NCI-H2196 (cell line): ENCODE measurements around the gene RASGRF1.
"Not testable (repeated sequence)": the region's sequence is repeated elsewhere in the genome, so short reads cannot be mapped to it uniquely, and the experiment has no call there.

Source experiments
- DNase-seq: peaks from one replicate; lab custom pipeline; 2025; ENCODE audit not compliant: unreplicated experiment; lab: John Stamatoyannopoulos, UW

The RASGRF1 gene, protein sequence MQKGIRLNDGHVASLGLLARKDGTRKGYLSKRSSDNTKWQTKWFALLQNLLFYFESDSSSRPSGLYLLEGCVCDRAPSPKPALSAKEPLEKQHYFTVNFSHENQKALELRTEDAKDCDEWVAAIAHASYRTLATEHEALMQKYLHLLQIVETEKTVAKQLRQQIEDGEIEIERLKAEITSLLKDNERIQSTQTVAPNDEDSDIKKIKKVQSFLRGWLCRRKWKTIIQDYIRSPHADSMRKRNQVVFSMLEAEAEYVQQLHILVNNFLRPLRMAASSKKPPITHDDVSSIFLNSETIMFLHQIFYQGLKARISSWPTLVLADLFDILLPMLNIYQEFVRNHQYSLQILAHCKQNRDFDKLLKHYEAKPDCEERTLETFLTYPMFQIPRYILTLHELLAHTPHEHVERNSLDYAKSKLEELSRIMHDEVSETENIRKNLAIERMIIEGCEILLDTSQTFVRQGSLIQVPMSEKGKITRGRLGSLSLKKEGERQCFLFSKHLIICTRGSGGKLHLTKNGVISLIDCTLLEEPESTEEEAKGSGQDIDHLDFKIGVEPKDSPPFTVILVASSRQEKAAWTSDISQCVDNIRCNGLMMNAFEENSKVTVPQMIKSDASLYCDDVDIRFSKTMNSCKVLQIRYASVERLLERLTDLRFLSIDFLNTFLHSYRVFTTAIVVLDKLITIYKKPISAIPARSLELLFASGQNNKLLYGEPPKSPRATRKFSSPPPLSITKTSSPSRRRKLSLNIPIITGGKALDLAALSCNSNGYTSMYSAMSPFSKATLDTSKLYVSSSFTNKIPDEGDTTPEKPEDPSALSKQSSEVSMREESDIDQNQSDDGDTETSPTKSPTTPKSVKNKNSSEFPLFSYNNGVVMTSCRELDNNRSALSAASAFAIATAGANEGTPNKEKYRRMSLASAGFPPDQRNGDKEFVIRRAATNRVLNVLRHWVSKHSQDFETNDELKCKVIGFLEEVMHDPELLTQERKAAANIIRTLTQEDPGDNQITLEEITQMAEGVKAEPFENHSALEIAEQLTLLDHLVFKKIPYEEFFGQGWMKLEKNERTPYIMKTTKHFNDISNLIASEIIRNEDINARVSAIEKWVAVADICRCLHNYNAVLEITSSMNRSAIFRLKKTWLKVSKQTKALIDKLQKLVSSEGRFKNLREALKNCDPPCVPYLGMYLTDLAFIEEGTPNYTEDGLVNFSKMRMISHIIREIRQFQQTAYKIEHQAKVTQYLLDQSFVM (N-terminal part only)

DNA sequence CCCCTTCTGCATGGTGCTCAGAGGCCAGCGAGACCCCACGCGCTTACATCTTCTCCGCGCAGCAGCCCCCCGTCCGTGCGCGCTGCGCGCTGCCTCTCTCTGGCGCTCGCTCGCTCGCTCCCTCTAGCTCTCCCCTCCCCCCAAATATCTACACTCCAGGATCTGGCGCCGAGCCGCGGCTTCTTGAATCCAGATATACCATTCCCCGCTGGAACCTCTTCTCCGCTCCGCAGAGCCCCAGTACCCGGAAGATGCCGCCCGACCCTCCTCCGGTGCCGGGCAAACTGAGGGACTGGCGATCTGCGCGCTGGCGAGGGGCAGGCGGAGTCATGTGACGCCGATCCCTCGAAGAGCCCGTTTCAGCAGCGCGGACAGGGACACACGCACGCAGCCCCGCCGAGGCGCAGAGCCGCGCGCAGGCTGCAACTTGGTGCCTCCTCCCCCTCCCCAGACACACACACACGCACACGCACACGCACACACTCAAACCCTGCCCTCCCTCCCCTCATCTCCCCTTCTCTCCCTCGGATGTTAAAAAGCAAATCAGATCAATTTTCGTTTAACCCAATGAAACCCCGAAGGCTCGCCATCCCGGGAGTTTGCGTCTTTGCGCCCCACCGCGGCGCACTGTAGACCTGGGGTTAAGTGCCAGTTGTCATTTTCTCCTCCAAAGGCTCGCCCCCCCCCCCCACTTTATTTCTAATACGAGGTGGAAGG lies at the start of gene RASGRF1:
RASGRF1 (minus strand) TSS at position 294 of the 717 bp plus-strand sequence; CDS start at position 12, 282 bp downstream.
- DNase-seq, result no peak

- DNase-seq, result no peak
Measured at GRCh38 chr15:79136434-79137046, 46.0 kb upstream of the RASGRF1 start.

DNA sequence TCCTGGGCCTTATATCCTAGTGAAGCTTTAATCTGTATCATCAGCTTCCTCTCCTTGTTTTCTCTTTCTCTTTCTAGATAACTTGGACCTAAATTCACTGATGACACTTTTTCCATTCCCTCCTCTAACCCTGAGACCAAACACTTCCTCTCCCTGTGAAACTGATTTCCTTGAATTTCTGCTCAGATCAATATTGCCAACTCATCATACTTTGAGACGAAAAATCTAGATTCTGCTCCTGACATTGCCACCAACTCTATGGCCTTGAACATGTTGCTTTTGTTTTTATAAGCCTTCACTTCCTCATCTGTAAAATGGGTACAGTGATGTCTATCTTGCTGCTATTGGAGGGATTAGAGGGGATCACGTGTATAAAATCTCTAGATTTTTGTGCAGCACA lies 42.7 kb upstream of the RASGRF1 start:
- DNase-seq, result no peak

GRCh38 chr15:79132770-79133169 lies 42.2 kb upstream of the RASGRF1 start:
- no peak for DNase-seq

GRCh38 chr15:79132361-79132760 lies 41.8 kb upstream of the RASGRF1 start:
- no peak for DNase-seq

GRCh38 chr15:79130535-79131130 lies 40.1 kb upstream of the RASGRF1 start:
- DNase-seq, result no peak

DNA sequence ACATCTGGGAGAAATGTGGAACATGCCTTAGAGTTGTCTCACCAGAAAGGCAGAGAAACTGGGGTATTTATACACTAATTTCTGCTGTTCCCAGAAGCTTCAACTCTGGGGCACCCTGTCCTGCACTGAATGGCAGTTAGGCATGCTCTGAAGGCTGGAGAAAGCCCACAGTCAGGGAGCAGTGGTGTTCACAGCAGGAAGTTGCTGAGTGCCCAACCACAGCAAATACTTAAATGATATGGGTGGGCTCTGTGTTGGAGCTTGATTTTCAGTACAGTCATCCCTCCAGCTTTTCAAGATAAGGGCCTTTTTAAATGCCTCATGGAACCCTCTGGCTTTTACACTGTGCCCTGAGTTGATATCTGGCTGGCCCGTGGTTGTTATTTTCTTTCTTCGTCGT lies 38.7 kb upstream of the RASGRF1 start:
- no peak for DNase-seq

DNA sequence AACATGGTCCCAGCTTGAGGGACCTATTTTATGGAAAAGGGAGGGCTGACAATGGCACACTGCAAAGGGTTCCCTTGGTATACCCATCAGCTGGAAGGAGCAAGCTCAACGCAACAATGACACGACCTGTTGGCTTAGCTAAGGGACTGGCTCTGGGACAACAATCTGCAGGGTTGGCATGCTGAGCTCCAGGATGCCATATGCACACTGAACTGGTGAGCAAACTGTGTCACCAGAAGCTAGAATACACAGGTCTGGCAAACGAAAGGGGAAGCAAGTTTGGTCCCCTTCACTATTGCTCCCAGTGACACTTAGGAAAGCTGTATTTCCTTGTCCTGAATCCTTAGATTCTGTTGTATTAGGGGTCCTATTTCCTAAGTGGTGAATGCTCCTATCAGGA lies 38.0 kb upstream of the RASGRF1 start:
- DNase-seq, result no peak

DNA sequence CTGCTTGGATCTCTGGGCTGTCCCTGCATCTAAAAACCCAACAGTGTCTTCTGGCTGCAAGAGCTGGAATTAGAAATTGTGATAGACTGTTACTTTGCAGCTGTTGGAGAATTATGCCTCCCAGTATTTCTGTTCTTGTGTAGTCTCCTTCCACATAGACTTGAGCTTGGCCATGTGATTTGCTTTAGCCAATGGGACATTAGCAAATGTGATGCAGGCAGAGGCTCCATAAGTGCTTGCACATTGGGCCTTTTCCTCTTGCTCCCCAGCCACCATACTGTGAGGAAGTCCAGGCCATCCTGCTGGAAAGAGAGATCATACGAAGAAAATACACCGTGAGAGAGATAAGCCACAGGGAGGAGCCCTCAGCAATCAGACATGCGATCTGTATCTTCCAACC lies 33.8 kb upstream of the RASGRF1 start:
- DNase-seq, result no peak

- DNase-seq, result no peak
Measured at GRCh38 chr15:79122991-79123390, 32.4 kb upstream of the RASGRF1 start.

GRCh38 chr15:79122391-79122790 lies 31.8 kb upstream of the RASGRF1 start:
- no peak for DNase-seq

DNA sequence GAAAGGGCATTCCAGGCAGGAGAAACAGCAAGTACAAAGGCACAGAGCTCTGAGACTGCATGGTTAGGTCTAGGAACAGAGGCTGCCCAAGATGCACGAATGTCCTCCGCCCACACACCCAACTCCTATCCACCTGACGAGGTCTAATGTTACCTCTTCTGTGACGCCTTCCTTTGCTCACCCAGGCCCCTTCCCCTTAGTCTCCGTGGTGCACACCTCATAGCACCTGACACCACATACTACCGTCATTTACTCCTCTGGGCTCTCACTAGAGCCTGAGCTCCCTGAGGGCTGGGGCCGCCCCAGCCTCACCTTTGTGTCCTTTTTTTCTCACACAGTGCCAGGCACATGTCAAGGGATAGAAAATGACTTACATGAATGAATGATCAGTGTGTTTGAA lies 31.0 kb upstream of the RASGRF1 start:
- DNase-seq, result no peak

DNA sequence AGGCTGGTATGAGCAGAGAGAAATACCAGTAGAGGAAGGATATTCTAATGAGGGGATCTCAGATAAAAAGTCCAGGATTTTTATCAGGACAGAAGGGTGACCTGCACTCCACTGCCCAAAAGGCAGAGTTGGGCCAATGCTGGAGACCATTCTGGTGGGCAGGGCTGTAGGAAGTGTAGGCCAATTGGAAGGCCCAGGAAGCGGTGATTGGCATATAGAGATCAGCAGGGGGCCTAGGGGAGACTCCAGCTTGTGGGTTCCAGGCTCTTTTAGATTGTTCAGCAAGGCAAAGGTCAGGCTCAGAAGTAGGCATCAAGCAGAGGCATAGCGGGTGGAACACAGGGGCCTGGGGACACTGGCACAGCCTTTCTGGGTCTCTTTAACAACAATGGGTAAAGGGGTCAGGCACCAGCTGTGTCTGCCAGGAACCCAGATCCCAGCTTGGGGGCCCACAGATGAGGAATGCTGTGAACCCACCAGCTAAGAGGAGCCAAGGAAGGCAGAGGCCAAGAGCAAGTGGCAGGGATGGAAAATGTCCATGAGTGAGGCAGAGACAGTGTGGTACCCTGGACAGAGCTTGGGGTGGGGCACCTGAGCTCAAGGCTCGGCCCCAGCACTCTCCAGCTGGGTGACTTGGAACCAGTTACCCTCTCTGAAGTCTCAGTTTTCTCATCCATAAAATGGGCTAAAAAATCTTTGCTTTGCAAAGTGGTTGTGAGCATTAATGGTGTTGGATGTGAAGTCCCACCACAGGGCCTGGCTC lies 27.0 kb upstream of the RASGRF1 start:
- DNase-seq, result no peak

DNA sequence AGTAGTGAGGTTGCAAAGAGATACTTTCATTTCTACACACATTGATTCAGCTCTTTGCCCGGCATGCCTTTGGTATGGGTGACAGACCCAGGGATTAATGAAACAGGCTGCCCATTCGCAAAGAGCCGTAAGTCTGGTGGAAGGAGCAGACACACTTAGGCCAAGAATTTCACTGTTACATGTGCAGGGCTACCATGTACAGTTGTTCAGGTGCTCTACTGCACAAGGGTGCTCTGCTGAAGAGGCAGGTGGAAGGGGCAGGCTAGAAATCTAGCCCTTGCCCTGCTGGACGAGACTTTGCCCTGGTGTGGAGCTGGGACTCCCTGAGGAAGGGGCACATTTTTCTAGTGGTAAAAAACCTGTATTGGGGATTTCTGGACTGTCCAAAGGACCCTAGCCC lies 26.2 kb upstream of the RASGRF1 start:
- DNase-seq, result no peak

DNA sequence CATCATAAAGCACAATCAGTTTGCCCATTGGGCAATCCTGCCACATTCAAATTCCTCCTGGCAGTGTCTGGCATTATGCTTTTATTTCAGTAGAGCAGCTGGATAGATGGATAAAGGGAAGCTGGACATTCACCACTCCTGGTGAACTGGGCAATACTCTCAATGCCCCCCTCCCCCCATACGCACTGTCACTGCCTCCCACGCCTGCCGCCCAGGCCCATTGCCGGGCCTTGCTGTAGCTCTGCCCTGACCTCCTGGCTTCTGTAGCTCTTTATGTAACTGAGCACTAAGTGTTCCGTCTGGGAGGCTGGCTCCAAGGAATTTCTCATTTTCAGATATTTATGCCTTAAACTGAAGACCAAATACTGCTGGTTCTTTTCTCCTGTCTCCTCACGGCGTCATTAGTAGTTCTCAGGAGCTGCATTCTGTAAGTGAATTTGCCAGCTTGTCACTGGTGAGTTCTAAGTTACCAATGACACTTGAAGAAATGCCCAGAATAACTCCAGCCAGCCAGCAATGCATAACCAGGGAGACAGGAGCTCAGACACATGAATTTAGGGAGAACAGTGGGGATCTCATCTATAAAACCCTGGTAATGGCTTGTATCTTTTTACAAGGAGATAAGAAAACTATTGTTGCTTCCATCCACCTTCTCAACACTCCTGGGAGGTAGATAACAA lies 25.5 kb upstream of the RASGRF1 start:
- no peak for DNase-seq

GRCh38 chr15:79113831-79114230 lies 23.3 kb upstream of the RASGRF1 start:
- no peak for DNase-seq

GRCh38 chr15:79111404-79111803 lies 20.8 kb upstream of the RASGRF1 start:
- DNase-seq, result not testable (repeated sequence)

DNA sequence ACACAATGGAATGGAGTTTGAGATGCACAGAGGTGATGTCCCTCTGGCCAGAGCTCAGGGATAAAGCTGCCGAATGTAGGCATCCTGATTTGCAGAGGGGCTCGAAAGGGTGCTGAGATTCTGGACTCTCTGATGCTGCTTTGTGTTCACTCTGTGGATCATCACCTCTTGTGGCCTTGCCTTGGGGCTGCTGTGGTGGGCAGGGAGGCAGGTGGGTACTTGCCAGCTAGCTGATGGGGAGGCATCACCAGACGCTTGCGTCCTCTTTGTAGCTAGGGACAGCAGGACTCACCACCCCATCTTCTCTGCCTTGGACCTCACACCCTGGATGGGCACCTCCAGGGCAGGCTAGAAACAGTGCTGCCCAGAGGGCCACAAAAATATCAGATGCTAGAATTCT lies 14.6 kb upstream of the RASGRF1 start:
- no peak for DNase-seq

DNA sequence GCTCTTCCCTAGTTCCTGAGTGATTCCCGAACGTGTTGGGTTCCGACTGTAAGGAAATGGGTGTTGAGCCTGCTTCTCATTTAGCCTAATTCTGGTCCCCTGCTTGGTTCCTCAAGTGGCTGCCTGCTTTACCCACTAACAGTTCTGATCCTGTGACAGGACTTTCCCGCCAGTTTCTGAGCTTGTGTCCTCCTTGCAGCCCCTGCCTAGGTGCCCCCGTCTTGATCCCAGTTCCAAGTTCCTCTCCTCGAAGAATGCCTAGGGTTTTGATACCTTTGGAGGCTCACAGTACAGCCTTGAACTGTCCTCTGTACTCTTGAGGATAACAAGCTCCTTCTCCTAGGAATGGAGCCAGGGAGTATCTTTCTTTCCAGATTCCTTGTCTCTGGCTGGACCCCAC lies 12.0 kb upstream of the RASGRF1 start:
- no peak for DNase-seq
